GM12873 (cell line): Measurements from ENCODE around the gene ARAP2.

ENCODE experiments used
- CTCF ChIP-seq: IDR thresholded peaks from 2 replicates; pipeline ENCODE4 v1.5.1; 2012; ENCODE audit warnings: low read depth, mild to moderate bottlenecking, moderate library complexity, low read length, control low read depth; ENCODE audit not compliant: insufficient read depth; ENCODE audit errors: missing control alignments

ARAP2 gene

GRCh38 chr4:36283912-36284465 is 39.7 kb upstream of the ARAP2 start:
- no peak for TF ChIP-seq CTCF

GRCh38 chr4:36282503-36283030 is 38.3 kb upstream of the ARAP2 start:
- no peak for TF ChIP-seq CTCF

- TF ChIP-seq CTCF = no peak
These were observed 37.2 kb upstream of the ARAP2 start, which contains the start of gene DTHD1 for GRCh38 chr4:36281384-36282106. DTHD1 (plus strand) TSS chr4:36281616; CDS start chr4:36281759, 143 bp downstream.

- TF ChIP-seq CTCF = no peak
These were observed 36.2 kb upstream of the ARAP2 start for GRCh38 chr4:36280555-36280954.

GRCh38 chr4:36278789-36279188 is 34.5 kb upstream of the ARAP2 start:
- TF ChIP-seq CTCF = no peak

- TF ChIP-seq CTCF = no peak
These were observed 33.2 kb upstream of the ARAP2 start for GRCh38 chr4:36277533-36277932.

GRCh38 chr4:36274158-36274557 is 29.8 kb upstream of the ARAP2 start:
- TF ChIP-seq CTCF = no peak
